Ovary (tissue), 3 donors: Measurements from ENCODE around the gene NDUFA13.

Experiments
- EP300 ChIP-seq: sonication (generic); formaldehyde crosslinking; IDR thresholded peaks from one replicate; pipeline ENCODE4 v1.6.1; 2017; ENCODE audit warnings: antibody characterized with exemption
- POLR2A ChIP-seq: fragments of 450-650 bp; IDR thresholded peaks from one replicate; pipeline ENCODE4 v1.6.1; 2017; ENCODE audit warnings: antibody characterized with exemption, mild to moderate bottlenecking, moderate library complexity
- TF ChIP-seq, protein P1 (sequence below), 3 donors: fragments of 450-650 bp in 2 of 3; fragments of 200-600 bp in 1 of 3; IDR thresholded peaks; one replicate each; pipeline versions ENCODE4 v1.5.1 to v1.8.0; 2016 to 2022; ENCODE audit warnings: antibody characterized with exemption in 3 of 3, mild to moderate bottlenecking in 1 of 3
- donor health status: DM: no; HTN: no; CAD: no.

- TF ChIP-seq, protein P1, sequence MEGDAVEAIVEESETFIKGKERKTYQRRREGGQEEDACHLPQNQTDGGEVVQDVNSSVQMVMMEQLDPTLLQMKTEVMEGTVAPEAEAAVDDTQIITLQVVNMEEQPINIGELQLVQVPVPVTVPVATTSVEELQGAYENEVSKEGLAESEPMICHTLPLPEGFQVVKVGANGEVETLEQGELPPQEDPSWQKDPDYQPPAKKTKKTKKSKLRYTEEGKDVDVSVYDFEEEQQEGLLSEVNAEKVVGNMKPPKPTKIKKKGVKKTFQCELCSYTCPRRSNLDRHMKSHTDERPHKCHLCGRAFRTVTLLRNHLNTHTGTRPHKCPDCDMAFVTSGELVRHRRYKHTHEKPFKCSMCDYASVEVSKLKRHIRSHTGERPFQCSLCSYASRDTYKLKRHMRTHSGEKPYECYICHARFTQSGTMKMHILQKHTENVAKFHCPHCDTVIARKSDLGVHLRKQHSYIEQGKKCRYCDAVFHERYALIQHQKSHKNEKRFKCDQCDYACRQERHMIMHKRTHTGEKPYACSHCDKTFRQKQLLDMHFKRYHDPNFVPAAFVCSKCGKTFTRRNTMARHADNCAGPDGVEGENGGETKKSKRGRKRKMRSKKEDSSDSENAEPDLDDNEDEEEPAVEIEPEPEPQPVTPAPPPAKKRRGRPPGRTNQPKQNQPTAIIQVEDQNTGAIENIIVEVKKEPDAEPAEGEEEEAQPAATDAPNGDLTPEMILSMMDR (IDR thresholded peaks at IDR 0.05), result no peak
- TF ChIP-seq EP300 (no peak), POLR2A (no peak)
Observed at GRCh38 chr19:19491321-19492025, 24.6 kb upstream of the NDUFA13 start.
